Urinary bladder (tissue), 2 donors: ENCODE results near the gene NAMPT. TPM values are rescaled to one million over a fixed set of nuclear protein-coding genes. Genes with fewer than 3 reads are reported as not detected.

Experiments used
- polyA plus RNA-seq: library from polyadenylated mRNA; stranded (reverse); fragments of 200-250 nt; gene quantifications from one replicate; pipeline ENCODE4 v1.2.3, GENCODE V29; 2013
- small RNA-seq: library from RNA; depleted of rRNA; stranded (forward); fragments of <200 nt; gene quantifications from one replicate; pipeline ENCODE3, GENCODE V24; 2014
- total RNA-seq: library from RNA; depleted of rRNA; stranded (reverse); fragments of >200 nt; gene quantifications from one replicate; pipeline ENCODE4 v1.2.3, GENCODE V29; 2014
- donor health status: healthy.

Gene NAMPT
- total and polyA plus RNA-seq, 2 donors: 120 to 133 TPM

Small RNAs within 50 kb of the gene (small RNA-seq; reads per million reads assigned to genes)
- not detected for gene RNU6-392P

Other genes with a start within 250 kb of the NAMPT start
- 113 TPM for gene SYPL1, start 172.7 kb downstream of the NAMPT start, total RNA-seq
- gene SYPL1, start 172.7 kb downstream of the NAMPT start, polyA plus RNA-seq: 133 TPM